Measurements from ENCODE around the gene ATP11C.

Gene ATP11C

GRCh38 chrX:139883984-139884383, 48.9 kb downstream of the ATP11C start:
- H3K36me3 ChIP-seq: no peaks in the 10 kb centered on the region
- H3K4me3 ChIP-seq (ENCODE audit: low read depth, low read length): no peak overlapping the region
- TF ChIP-seq CTCF (IDR thresholded peaks at IDR 0.05; ENCODE audit: low read depth, low read length): no peak
- H3K27ac ChIP-seq: no peak overlapping the region
- H3K27me3 ChIP-seq (ENCODE audit: insufficient read depth, low read depth, severe bottlenecking): no peaks in the 10 kb centered on the region
- no peaks in the 10 kb centered on the region for H3K9me3 ChIP-seq (ENCODE audit: severe bottlenecking)
- DNase-seq: no peak

DNA sequence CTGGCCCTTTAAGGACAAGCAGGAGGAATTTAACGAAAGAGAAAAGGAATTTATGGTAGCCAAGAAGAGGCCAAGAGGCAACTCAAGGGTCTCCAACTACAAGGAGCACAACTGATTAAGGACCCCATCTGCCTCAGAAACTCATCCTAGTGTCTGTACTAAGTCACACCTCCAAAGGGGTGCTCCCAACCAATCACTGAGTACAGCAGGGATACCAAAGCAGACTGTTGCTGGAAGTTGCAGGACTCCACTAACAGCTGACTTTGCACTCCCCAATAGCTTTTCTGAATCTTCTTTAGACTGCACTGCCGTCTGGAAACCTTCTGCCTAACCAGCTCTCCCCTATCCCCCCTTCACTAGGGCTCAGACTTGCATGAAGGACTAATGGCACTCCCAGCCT, 50.6 kb downstream of the ATP11C start:
- TF ChIP-seq CTCF (IDR thresholded peaks at IDR 0.05; ENCODE audit: low read depth, low read length): no peak
- Histone ChIP-seq H3K27me3 (ENCODE audit: insufficient read depth, low read depth, severe bottlenecking) (no peaks in the 10 kb centered on the region), H3K36me3 (no peaks in the 10 kb centered on the region), H3K9me3 (ENCODE audit: severe bottlenecking) (no peaks in the 10 kb centered on the region), H3K4me3 (ENCODE audit: low read depth, low read length) (no peak overlapping the region), H3K27ac (no peak overlapping the region)
- DNase-seq: no peak

GRCh38 chrX:139881572-139881971, 51.3 kb downstream of the ATP11C start:
- Histone ChIP-seq H3K27ac (no peak overlapping the region), H3K9me3 (ENCODE audit: severe bottlenecking) (no peaks in the 10 kb centered on the region), H3K36me3 (no peaks in the 10 kb centered on the region), H3K27me3 (ENCODE audit: insufficient read depth, low read depth, severe bottlenecking) (no peaks in the 10 kb centered on the region), H3K4me3 (ENCODE audit: low read depth, low read length) (no peak overlapping the region)
- no peak for TF ChIP-seq CTCF (IDR thresholded peaks at IDR 0.05; ENCODE audit: low read depth, low read length)
- no peak for DNase-seq

DNA sequence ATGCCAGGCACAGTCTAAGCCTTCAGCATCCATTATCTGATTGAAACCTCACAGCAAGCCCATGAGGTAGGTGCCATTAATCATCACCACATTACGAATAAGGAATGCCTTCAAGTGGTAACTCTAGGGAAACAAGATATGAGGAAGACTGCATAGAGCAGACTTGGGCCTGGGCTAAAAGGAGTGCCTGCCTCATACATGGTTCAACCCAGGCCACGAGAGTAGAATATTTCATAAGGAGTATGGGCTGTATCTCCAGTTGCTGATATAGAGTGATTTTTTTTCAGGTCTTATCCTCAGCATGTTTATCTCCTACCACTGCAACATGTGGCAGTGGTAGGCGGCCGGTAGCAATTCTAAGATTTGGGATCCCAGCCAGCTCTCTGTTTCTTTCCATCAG, 51.7 kb downstream of the ATP11C start:
- Histone ChIP-seq H3K27me3 (ENCODE audit: insufficient read depth, low read depth, severe bottlenecking) (no peaks in the 10 kb centered on the region), H3K36me3 (no peaks in the 10 kb centered on the region), H3K27ac (no peak overlapping the region), H3K9me3 (ENCODE audit: severe bottlenecking) (no peaks in the 10 kb centered on the region), H3K4me3 (ENCODE audit: low read depth, low read length) (no peak overlapping the region)
- DNase-seq: no peak
- TF ChIP-seq CTCF (IDR thresholded peaks at IDR 0.05; ENCODE audit: low read depth, low read length): no peak

- Histone ChIP-seq H3K4me3 (ENCODE audit: low read depth, low read length) (no peak overlapping the region), H3K36me3 (no peaks in the 10 kb centered on the region), H3K27me3 (ENCODE audit: insufficient read depth, low read depth, severe bottlenecking) (no peaks in the 10 kb centered on the region), H3K27ac (no peak overlapping the region), H3K9me3 (ENCODE audit: severe bottlenecking) (no peaks in the 10 kb centered on the region)
- TF ChIP-seq CTCF (IDR thresholded peaks at IDR 0.05; ENCODE audit: low read depth, low read length): no peak
- no peak for DNase-seq
Observed at GRCh38 chrX:139877710-139878414, 55.0 kb downstream of the ATP11C start.

- Histone ChIP-seq H3K4me3 (ENCODE audit: low read depth, low read length) (no peak overlapping the region), H3K36me3 (no peaks in the 10 kb centered on the region), H3K27ac (no peak overlapping the region), H3K9me3 (ENCODE audit: severe bottlenecking) (no peaks in the 10 kb centered on the region), H3K27me3 (ENCODE audit: insufficient read depth, low read depth, severe bottlenecking) (no peaks in the 10 kb centered on the region)
- TF ChIP-seq CTCF (IDR thresholded peaks at IDR 0.05; ENCODE audit: low read depth, low read length): no peak
- DNase-seq: no peak
Observed at GRCh38 chrX:139875841-139876240, 57.0 kb downstream of the ATP11C start.

Measured in WERI-Rb-1 (cell line).